Naive thymus-derived CD8-positive, alpha-beta T cell (primary cell): ENCODE results near the gene UQCC5. TPM values are rescaled to one million over a fixed set of nuclear protein-coding genes. Genes with fewer than 3 reads are reported as not detected.
"Not testable (repeated sequence)": the region's sequence is repeated elsewhere in the genome, so short reads cannot be mapped to it uniquely, and the experiment has no call there.

Source experiments
- ATAC-seq, 2 donors: fragments of 150-1000 bp; cut with Tn5 transposase in 1 of 2; sonication (Bioruptor Pico), chemical (Tn5 transposase) in 1 of 2; 1 replicate in 1 of 2; 2 replicates in 1 of 2; pipeline ENCODE4 v1.10.0; 2021; ENCODE audit warnings: mild to moderate bottlenecking in 2 of 2, moderate library complexity in 2 of 2
- POLR2A ChIA-PET: fragments of 350-600 bp; sonication (Branson Sonifier 250); formaldehyde crosslinking; loops from one replicate; lab custom pipeline; 2021; ENCODE audit warnings: antibody characterized with exemption; lab: Charles Lee
- DNase-seq, 10 donors: peaks; one replicate each; pipeline versions ENCODE4 v3.0.0 to v3.0.0-alpha.2; 2020 to 2022
- H3K27ac Mint-ChIP-seq, 10 donors: one replicate each; pipeline ENCODE4 v1.8.0; 2020 to 2022; ENCODE audit warnings: mild to moderate bottlenecking in 10 of 10, mixed read lengths in 10 of 10, moderate library complexity in 4 of 10, inconsistent platforms in 1 of 10
- H3K27me3 Mint-ChIP-seq, 5 donors: one replicate each; pipeline ENCODE4 v1.8.0; 2021 to 2022; ENCODE audit warnings: mixed read lengths in 5 of 5
- H3K36me3 Mint-ChIP-seq, 3 donors: one replicate each; pipeline ENCODE4 v1.8.0; 2020 to 2022; ENCODE audit warnings: mixed read lengths in 3 of 3, mild to moderate bottlenecking in 2 of 3, inconsistent platforms in 1 of 3
- H3K4me1 Mint-ChIP-seq, 4 donors: one replicate each; pipeline ENCODE4 v1.8.0; 2021 to 2022; ENCODE audit warnings: mixed read lengths in 4 of 4
- H3K4me3 Mint-ChIP-seq, 10 donors: one replicate each; pipeline ENCODE4 v1.8.0; 2020 to 2022; ENCODE audit warnings: mild to moderate bottlenecking in 10 of 10, mixed read lengths in 10 of 10, moderate library complexity in 6 of 10, inconsistent platforms in 1 of 10
- H3K9me3 Mint-ChIP-seq, 9 donors: one replicate each; pipeline ENCODE4 v1.8.0; 2020 to 2022; ENCODE audit warnings: mixed read lengths in 9 of 9, mild to moderate bottlenecking in 3 of 9, inconsistent platforms in 1 of 9, moderate library complexity in 1 of 9
- polyA plus RNA-seq, 3 donors: library from polyadenylated mRNA; unstranded; fragments of 300-500 nt; fragmentation: Illumina TruSeq; gene quantifications; one replicate each; pipeline ENCODE4 v1.2.3, GENCODE V29; 2021
- total RNA-seq, 8 experiments: library from RNA in 2 of 8; stranded (reverse) in 2 of 8; gene quantifications; one replicate each; pipeline ENCODE4 v1.2.3 and lab custom pipeline; 2021 to 2026

Gene UQCC5
- total and polyA plus RNA-seq, 5 experiments from 2014 or later: 9.7 to 35.1 (median 29.1) TPM

- no peaks in the 10 kb centered on the region for H3K36me3 Mint-ChIP-seq
- no peak overlapping the region for H3K4me3 Mint-ChIP-seq
- DNase-seq (no peak), ATAC-seq (no peak)
- peaks cover 0 to 3% (median 0%) of the 10 kb centered on the region in 4 donors for H3K4me1 Mint-ChIP-seq
- no peaks in the 10 kb centered on the region for H3K9me3 Mint-ChIP-seq
- POLR2A ChIA-PET: no interaction called here
- no peak overlapping the region for H3K27ac Mint-ChIP-seq
- no peaks in the 10 kb centered on the region for H3K27me3 Mint-ChIP-seq
These were observed 14.9 kb upstream of the UQCC5 start for GRCh38 chr3:52521488-52521824.

GRCh38 chr3:52521881-52522650 is 14.3 kb upstream of the UQCC5 start:
- no peaks in the 10 kb centered on the region for H3K36me3 Mint-ChIP-seq
- POLR2A ChIA-PET: no interaction called here
- H3K4me1 Mint-ChIP-seq: peaks cover 0 to 3% (median 0%) of the 10 kb centered on the region in 4 donors
- no peak overlapping the region for H3K4me3 Mint-ChIP-seq
- H3K27me3 Mint-ChIP-seq: no peaks in the 10 kb centered on the region
- DNase-seq (peak in 1 of 10 donors; percentile 59), ATAC-seq (no peak)
- no peaks in the 10 kb centered on the region for H3K9me3 Mint-ChIP-seq
- no peak overlapping the region for H3K27ac Mint-ChIP-seq

DNA sequence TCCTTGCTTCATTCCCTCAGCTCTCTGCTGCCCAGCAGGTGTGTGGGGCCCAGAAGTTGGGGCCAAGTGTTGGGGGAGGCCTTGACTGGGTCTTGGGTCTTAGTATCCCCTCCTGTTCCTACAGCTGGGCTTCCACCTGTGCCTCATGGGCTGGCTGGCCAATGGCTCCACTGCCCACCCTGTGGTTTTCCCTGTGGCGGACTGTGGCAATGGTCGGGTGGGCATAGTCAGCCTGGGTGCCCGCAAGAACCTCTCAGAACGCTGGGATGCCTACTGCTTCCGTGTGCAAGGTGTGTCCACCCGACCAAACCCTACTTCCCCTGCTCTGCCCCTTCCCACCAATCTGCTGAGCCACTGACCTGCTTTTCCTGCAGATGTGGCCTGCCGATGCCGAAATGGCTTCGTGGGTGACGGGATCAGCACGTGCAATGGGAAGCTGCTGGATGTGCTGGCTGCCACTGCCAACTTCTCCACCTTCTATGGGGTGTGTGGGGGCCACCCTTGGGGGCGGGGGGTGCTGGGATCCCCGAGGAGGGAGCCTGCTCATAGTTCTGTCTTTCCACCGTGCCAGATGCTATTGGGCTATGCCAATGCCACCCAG is 13.7 kb upstream of the UQCC5 start:
- Mint-ChIP-seq H3K36me3 (no peaks in the 10 kb centered on the region), H3K4me1 (peaks cover 0 to 3% (median 0%) of the 10 kb centered on the region in 4 donors), H3K27me3 (no peaks in the 10 kb centered on the region), H3K9me3 (no peaks in the 10 kb centered on the region), H3K27ac (no peak overlapping the region), H3K4me3 (no peak overlapping the region)
- ATAC-seq (no peak), DNase-seq (peak in 1 of 10 donors; percentile 54)
- POLR2A ChIA-PET: no interaction called here

DNA sequence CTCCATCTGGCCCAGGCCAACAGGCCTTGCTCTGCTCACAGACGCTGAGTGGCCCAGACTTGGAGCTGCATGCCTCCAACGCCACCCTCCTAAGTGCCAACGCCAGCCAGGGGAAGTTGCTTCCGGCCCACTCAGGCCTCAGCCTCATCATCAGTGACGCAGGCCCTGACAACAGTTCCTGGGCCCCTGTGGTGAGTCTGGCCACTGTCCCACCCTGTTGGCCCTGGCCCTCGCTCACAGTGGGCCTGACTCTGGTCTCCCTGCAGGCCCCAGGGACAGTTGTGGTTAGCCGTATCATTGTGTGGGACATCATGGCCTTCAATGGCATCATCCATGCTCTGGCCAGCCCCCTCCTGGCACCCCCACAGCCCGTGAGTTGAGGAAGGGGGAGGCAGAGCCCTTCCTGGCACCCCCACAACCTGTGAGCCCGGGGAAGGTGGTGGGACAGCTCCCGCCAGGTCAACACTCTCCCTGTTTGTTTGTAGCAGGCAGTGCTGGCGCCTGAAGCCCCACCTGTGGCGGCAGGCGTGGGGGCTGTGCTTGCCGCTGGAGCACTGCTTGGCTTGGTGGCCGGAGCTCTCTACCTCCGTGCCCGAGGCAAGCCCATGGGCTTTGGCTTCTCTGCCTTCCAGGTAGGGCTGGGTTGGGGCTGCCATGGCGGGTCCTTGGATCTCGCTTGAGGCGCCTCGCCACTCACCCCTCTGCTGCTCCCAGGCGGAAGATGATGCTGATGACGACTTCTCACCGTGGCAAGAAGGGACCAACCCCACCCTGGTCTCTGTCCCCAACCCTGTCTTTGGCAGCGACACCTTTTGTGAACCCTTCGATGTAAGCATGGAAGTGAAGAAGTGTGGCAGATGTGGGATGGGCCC is 12.8 kb upstream of the UQCC5 start:
- Mint-ChIP-seq H3K27me3 (no peaks in the 10 kb centered on the region), H3K36me3 (no peaks in the 10 kb centered on the region), H3K4me1 (peaks cover 0 to 3% (median 0%) of the 10 kb centered on the region in 4 donors), H3K9me3 (no peaks in the 10 kb centered on the region), H3K27ac (no peak overlapping the region), H3K4me3 (no peak overlapping the region)
- ATAC-seq: no peak
- POLR2A ChIA-PET: no interaction called here
- DNase-seq: peak in 1 of 10 donors; percentile 36

DNA sequence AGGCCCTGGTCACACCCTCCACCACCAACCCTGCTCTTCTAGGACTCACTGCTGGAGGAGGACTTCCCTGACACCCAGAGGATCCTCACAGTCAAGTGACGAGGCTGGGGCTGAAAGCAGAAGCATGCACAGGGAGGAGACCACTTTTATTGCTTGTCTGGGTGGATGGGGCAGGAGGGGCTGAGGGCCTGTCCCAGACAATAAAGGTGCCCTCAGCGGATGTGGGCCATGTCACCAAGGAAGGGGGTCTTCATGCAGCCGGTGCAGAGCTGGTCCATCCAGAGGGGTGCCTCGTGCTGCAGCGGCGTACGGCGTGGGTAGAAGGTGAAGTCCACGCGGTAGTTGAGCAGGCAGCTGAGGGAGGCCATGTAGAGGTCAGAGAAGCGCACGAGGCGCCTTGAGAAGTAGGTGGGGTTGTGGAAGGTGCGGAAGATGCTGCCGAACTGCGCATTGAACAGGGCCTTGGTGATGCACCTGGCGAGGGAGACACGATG is 12.1 kb upstream of the UQCC5 start:
- Mint-ChIP-seq H3K4me3 (no peak overlapping the region), H3K36me3 (no peaks in the 10 kb centered on the region), H3K9me3 (no peaks in the 10 kb centered on the region), H3K27ac (peak overlapping the region in 2 of 10 donors; percentile 32 to 83), H3K27me3 (no peaks in the 10 kb centered on the region), H3K4me1 (peaks cover 0 to 3% (median 0%) of the 10 kb centered on the region in 4 donors)
- POLR2A ChIA-PET: no interaction called here
- ATAC-seq: no peak
- DNase-seq: peak in 1 of 10 donors; percentile 50

GRCh38 chr3:52524752-52525679 is 11.4 kb upstream of the UQCC5 start:
- H3K4me1 Mint-ChIP-seq: peaks cover 0 to 3% (median 0%) of the 10 kb centered on the region in 4 donors
- no peak overlapping the region for H3K4me3 Mint-ChIP-seq
- peak overlapping the region in 1 of 10 donors; percentile 62 for H3K27ac Mint-ChIP-seq
- no peaks in the 10 kb centered on the region for H3K27me3 Mint-ChIP-seq
- peak in 1 of 10 donors; percentile 40 for DNase-seq
- POLR2A ChIA-PET: no interaction called here
- no peak for ATAC-seq
- H3K36me3 Mint-ChIP-seq: no peaks in the 10 kb centered on the region
- no peaks in the 10 kb centered on the region for H3K9me3 Mint-ChIP-seq

DNA sequence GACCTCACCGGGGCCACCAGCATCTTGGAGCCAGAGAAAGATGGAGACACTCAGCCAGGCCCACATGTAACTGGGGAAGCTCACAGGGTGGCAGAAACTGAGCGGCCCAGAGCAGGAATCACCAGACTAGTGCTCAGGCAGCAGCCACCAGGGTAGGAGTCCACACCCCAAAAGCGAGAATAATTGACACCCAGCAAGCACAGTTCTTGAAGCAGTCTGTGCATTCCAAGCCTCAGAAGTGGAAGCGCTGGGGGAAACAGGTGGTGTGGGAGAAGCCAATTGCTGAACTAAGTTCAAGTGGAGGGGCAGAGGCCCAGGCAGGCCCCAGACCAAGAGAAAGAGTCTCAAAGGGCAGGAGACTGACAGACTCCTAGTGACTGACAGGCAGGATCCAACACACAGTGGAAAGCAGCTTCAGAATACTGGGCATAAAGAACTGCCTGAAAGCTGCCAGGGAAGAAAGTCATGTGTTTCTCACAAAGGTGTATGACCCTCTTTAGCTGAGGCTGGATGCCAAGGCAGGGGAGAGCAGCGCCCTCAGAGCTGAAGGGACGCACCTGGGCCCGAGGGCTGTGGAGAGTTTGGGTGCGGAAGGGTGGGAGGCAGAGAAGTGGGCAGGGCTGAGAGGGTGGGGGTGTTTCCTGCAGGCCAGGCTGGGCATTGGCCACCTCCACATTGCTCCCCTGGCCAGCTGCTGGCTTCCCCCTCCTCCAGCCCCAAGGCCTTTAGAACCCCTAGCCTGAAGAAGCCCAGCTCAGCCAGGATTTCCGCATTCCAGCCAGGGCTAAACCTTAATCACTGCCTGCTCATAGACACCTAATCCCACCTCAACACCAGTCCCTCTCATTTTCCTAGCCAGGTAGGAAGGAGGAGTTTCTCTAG is 10.5 kb upstream of the UQCC5 start:
- peaks cover 0 to 5% (median 0%) of the 10 kb centered on the region in 4 donors for H3K4me1 Mint-ChIP-seq

GRCh38 chr3:52526671-52527038 is 9.8 kb upstream of the UQCC5 start:
- H3K36me3 Mint-ChIP-seq, H3K4me1 Mint-ChIP-seq, H3K4me3 Mint-ChIP-seq, POLR2A ChIA-PET, H3K27me3 Mint-ChIP-seq, H3K9me3 Mint-ChIP-seq, DNase-seq, ATAC-seq, H3K27ac Mint-ChIP-seq: not testable (repeated sequence)

More for the DNA sequence above, 10.5 kb upstream of the UQCC5 start:
- peak in 1 of 10 donors; percentile 32 for DNase-seq
- Mint-ChIP-seq H3K27ac (peak overlapping the region in 2 of 10 donors; percentile 53 to 62), H3K9me3 (no peaks in the 10 kb centered on the region), H3K27me3 (no peaks in the 10 kb centered on the region), H3K4me3 (no peak overlapping the region), H3K36me3 (no peaks in the 10 kb centered on the region)
- no peak for ATAC-seq
- POLR2A ChIA-PET: no interaction called here

DNA sequence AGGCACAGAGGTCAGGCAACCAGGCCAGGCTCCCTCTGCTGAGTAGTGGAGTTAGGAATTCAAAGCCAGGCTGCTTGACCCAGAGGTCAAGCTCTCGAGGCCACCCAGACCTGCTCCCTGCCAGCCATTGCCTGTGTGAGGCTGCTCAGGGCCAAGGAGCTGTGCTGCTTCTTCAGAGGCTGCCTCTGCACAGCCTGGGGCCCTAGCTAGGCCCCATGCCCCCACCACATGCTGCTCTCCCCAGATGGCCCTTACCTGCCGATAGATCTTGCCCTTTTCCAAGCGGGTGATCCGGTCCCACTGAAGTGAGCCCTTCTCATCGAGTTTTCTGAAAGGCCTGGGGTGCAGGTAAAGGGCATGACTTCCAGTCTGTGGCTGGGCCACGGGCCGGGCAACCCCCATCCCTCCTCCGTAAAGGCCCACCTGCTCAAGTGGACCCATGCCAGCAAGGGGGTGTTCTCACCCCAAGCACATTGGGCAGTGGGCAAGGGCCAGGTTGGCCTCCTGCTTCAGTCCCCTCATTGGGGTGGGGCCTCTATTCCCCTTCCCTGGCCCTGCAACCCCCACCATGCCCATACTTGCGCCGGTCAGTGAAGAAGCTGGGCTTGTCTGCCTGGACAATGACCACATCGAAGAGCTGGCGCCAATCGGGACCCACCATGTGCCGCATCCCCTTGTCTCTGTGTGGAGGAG is 9.2 kb upstream of the UQCC5 start:
- POLR2A ChIA-PET: no interaction called here
- H3K4me1 Mint-ChIP-seq: peaks cover 0 to 5% (median 1%) of the 10 kb centered on the region in 4 donors
- no peaks in the 10 kb centered on the region for H3K27me3 Mint-ChIP-seq
- no peak overlapping the region for H3K4me3 Mint-ChIP-seq
- ATAC-seq: no peak
- no peak for DNase-seq
- H3K27ac Mint-ChIP-seq: peak overlapping the region in 1 of 10 donors; percentile 8
- H3K36me3 Mint-ChIP-seq: no peaks in the 10 kb centered on the region
- H3K9me3 Mint-ChIP-seq: no peaks in the 10 kb centered on the region

- POLR2A ChIA-PET: no interaction called here
- Mint-ChIP-seq H3K9me3 (no peaks in the 10 kb centered on the region), H3K4me1 (peaks cover 3 to 7% (median 6%) of the 10 kb centered on the region in 4 donors), H3K4me3 (no peak overlapping the region), H3K27me3 (no peaks in the 10 kb centered on the region), H3K27ac (no peak overlapping the region), H3K36me3 (no peaks in the 10 kb centered on the region)
- no peak for DNase-seq
- ATAC-seq: no peak
These were observed 8.4 kb upstream of the UQCC5 start for GRCh38 chr3:52527732-52528585.
